BLaER1 treated with 17β-estradiol and CSF1 and Interleukin-3, amounts not matched to agents 10 nM and 100 nM (cell line): Measurements from ENCODE around the gene SEPTIN7.
A peak's percentile ranks its signal among the peaks of the same experiment; 100 is the strongest.

Source experiments
- H3K27ac ChIP-seq, 11 experiments: shearing (Covaris generic); formaldehyde crosslinking; 2 replicates each; pipeline ENCODE4 v1.8.1; 2022
- H3K27me3 ChIP-seq, 11 experiments: shearing (Covaris generic); formaldehyde crosslinking; 2 replicates each; pipeline ENCODE4 v1.8.1; 2022
- H3K36me3 ChIP-seq, 11 experiments: shearing (Covaris generic); formaldehyde crosslinking; 2 replicates each; pipeline ENCODE4 v1.8.1; 2022
- H3K4me1 ChIP-seq, 10 experiments: shearing (Covaris generic); formaldehyde crosslinking; 2 replicates each; pipeline ENCODE4 v1.8.1; 2022
- H3K4me2 ChIP-seq, 11 experiments: shearing (Covaris generic); formaldehyde crosslinking; 2 replicates each; pipeline ENCODE4 v1.8.1; 2022
- H3K4me3 ChIP-seq, 10 experiments: shearing (Covaris generic); formaldehyde crosslinking; 2 replicates each; pipeline ENCODE4 v1.8.1; 2022
- H3K9ac ChIP-seq, 11 experiments: shearing (Covaris generic); formaldehyde crosslinking; 2 replicates each; pipeline ENCODE4 v1.8.1; 2022
- H3K9me3 ChIP-seq, 11 experiments: shearing (Covaris generic); formaldehyde crosslinking; replicated peaks in 1 of 11; 2 replicates each; pipeline ENCODE4 v1.8.1; 2022
- H4K20me1 ChIP-seq, 11 experiments: shearing (Covaris generic); formaldehyde crosslinking; 2 replicates each; pipeline ENCODE4 v1.8.1; 2022
- Cebpa-rat ChIP-seq, 11 experiments: shearing (Covaris generic); IDR thresholded peaks; 2 replicates each; pipeline ENCODE4 v1.8.1; 2022

The SEPTIN7 gene

GRCh38 chr7:35818513-35818912, 17.7 kb downstream of the SEPTIN7 start:
- Histone ChIP-seq H3K9ac (no peak overlapping the region), H3K4me1 (peaks cover 0 to 19% (median 0%) of the 10 kb centered on the region in 10 experiments; a peak in 4 of 20 replicates), H3K9me3 (peaks cover 65 to 100% (median 98%) of the 10 kb centered on the region in 11 experiments), H3K27ac (no peak overlapping the region), H3K27me3 (no peaks in the 10 kb centered on the region), H3K4me2 (peak overlapping the region in 2 of 11 experiments; percentile 12 to 31; a peak in 3 of 22 replicates), H3K36me3 (peaks cover 44 to 97% (median 80%) of the 10 kb centered on the region in 11 experiments), H4K20me1 (peaks cover 12 to 100% (median 69%) of the 10 kb centered on the region in 11 experiments; a peak in 19 of 22 replicates), H3K4me3 (no peak overlapping the region)
- TF ChIP-seq Cebpa-rat (IDR thresholded peaks at IDR 0.05), result no peak

- Histone ChIP-seq H3K9me3 (peaks cover 63 to 100% (median 97%) of the 10 kb centered on the region in 11 experiments), H4K20me1 (peaks cover 10 to 100% (median 71%) of the 10 kb centered on the region in 11 experiments; a peak in 19 of 22 replicates), H3K27ac (no peak overlapping the region), H3K4me3 (no peak overlapping the region), H3K9ac (no peak overlapping the region), H3K4me2 (no peak overlapping the region), H3K27me3 (no peaks in the 10 kb centered on the region), H3K36me3 (peaks cover 45 to 97% (median 80%) of the 10 kb centered on the region in 11 experiments), H3K4me1 (peaks cover 0 to 27% (median 0%) of the 10 kb centered on the region in 10 experiments; a peak in 4 of 20 replicates)
- TF ChIP-seq Cebpa-rat (IDR thresholded peaks at IDR 0.05), result no peak
Observed at GRCh38 chr7:35819310-35819709, 18.5 kb downstream of the SEPTIN7 start.

GRCh38 chr7:35819954-35820703, 19.3 kb downstream of the SEPTIN7 start:
- peaks cover 14 to 100% (median 74%) of the 10 kb centered on the region in 11 experiments; a peak in 21 of 22 replicates for H4K20me1 ChIP-seq
- no peak overlapping the region for H3K9ac ChIP-seq
- H3K9me3 ChIP-seq, result peaks cover 55 to 98% (median 92%) of the 10 kb centered on the region in 11 experiments
- no peak overlapping the region for H3K4me3 ChIP-seq
- H3K36me3 ChIP-seq, result peaks cover 38 to 97% (median 75%) of the 10 kb centered on the region in 11 experiments
- no peak overlapping the region for H3K4me2 ChIP-seq
- no peaks in the 10 kb centered on the region for H3K27me3 ChIP-seq
- peaks cover 0 to 35% (median 0%) of the 10 kb centered on the region in 10 experiments; a peak in 4 of 20 replicates for H3K4me1 ChIP-seq
- no peak overlapping the region for H3K27ac ChIP-seq
- TF ChIP-seq Cebpa-rat (IDR thresholded peaks at IDR 0.05), result no peak

GRCh38 chr7:35820858-35821257, 20.0 kb downstream of the SEPTIN7 start:
- Histone ChIP-seq H3K9me3 (peaks cover 47 to 98% (median 85%) of the 10 kb centered on the region in 11 experiments), H3K27ac (no peak overlapping the region), H3K4me2 (no peak overlapping the region), H4K20me1 (peaks cover 18 to 100% (median 74%) of the 10 kb centered on the region in 11 experiments; a peak in 21 of 22 replicates), H3K27me3 (no peaks in the 10 kb centered on the region), H3K4me3 (no peak overlapping the region), H3K4me1 (peaks cover 0 to 39% (median 0%) of the 10 kb centered on the region in 10 experiments; a peak in 4 of 20 replicates), H3K9ac (no peak overlapping the region), H3K36me3 (peaks cover 36 to 96% (median 68%) of the 10 kb centered on the region in 11 experiments)
- no peak for TF ChIP-seq Cebpa-rat (IDR thresholded peaks at IDR 0.05)

- Histone ChIP-seq H4K20me1 (peaks cover 25 to 100% (median 78%) of the 10 kb centered on the region in 11 experiments), H3K27ac (no peak overlapping the region), H3K4me3 (no peak overlapping the region), H3K4me2 (no peak overlapping the region), H3K36me3 (peaks cover 36 to 89% (median 64%) of the 10 kb centered on the region in 11 experiments), H3K27me3 (no peaks in the 10 kb centered on the region), H3K9me3 (peaks cover 35 to 86% (median 75%) of the 10 kb centered on the region in 11 experiments), H3K4me1 (peaks cover 0 to 48% (median 3%) of the 10 kb centered on the region in 10 experiments; a peak in 10 of 20 replicates), H3K9ac (no peak overlapping the region)
- no peak for TF ChIP-seq Cebpa-rat (IDR thresholded peaks at IDR 0.05)
Observed at GRCh38 chr7:35823440-35823839, 22.6 kb downstream of the SEPTIN7 start.

GRCh38 chr7:35825974-35826373, 25.1 kb downstream of the SEPTIN7 start:
- Histone ChIP-seq H3K4me2 (no peak overlapping the region), H3K36me3 (peaks cover 25 to 78% (median 57%) of the 10 kb centered on the region in 11 experiments), H3K9me3 (peaks cover 16 to 71% (median 60%) of the 10 kb centered on the region in 11 experiments), H3K4me3 (no peak overlapping the region), H4K20me1 (peaks cover 49 to 100% (median 93%) of the 10 kb centered on the region in 11 experiments), H3K27me3 (no peaks in the 10 kb centered on the region), H3K9ac (no peak overlapping the region), H3K27ac (no peak overlapping the region), H3K4me1 (peaks cover 5 to 62% (median 13%) of the 10 kb centered on the region in 10 experiments; a peak in 13 of 20 replicates)
- TF ChIP-seq Cebpa-rat (IDR thresholded peaks at IDR 0.05), result no peak

GRCh38 chr7:35826751-35827150, 25.9 kb downstream of the SEPTIN7 start:
- Histone ChIP-seq H3K4me2 (no peak overlapping the region; a peak in 1 of 22 replicates), H4K20me1 (peaks cover 53 to 100% (median 97%) of the 10 kb centered on the region in 11 experiments), H3K36me3 (peaks cover 21 to 78% (median 56%) of the 10 kb centered on the region in 11 experiments), H3K27me3 (no peaks in the 10 kb centered on the region), H3K4me3 (no peak overlapping the region), H3K9me3 (peaks cover 8 to 63% (median 52%) of the 10 kb centered on the region in 11 experiments; a peak in 21 of 22 replicates), H3K4me1 (peaks cover 5 to 65% (median 13%) of the 10 kb centered on the region in 10 experiments; a peak in 13 of 20 replicates), H3K9ac (no peak overlapping the region), H3K27ac (no peak overlapping the region)
- TF ChIP-seq Cebpa-rat (IDR thresholded peaks at IDR 0.05), result no peak

GRCh38 chr7:35828817-35829216, 28.0 kb downstream of the SEPTIN7 start:
- TF ChIP-seq Cebpa-rat (IDR thresholded peaks at IDR 0.05), result no peak
- Histone ChIP-seq H3K36me3 (peaks cover 21 to 78% (median 56%) of the 10 kb centered on the region in 11 experiments), H3K9me3 (peaks cover 0 to 47% (median 31%) of the 10 kb centered on the region in 11 experiments; a peak in 14 of 22 replicates), H3K27me3 (no peaks in the 10 kb centered on the region), H3K27ac (no peak overlapping the region), H4K20me1 (peaks cover 47 to 100% (median 97%) of the 10 kb centered on the region in 11 experiments), H3K4me2 (peak overlapping the region in 4 of 11 experiments; percentile 24 to 56 (median 41); a peak in 7 of 22 replicates), H3K9ac (no peak overlapping the region), H3K4me3 (no peak overlapping the region), H3K4me1 (peaks cover 5 to 58% (median 13%) of the 10 kb centered on the region in 10 experiments; a peak in 13 of 20 replicates)

GRCh38 chr7:35831208-35831607, 30.4 kb downstream of the SEPTIN7 start:
- Histone ChIP-seq H3K27me3 (no peaks in the 10 kb centered on the region), H4K20me1 (peaks cover 28 to 99% (median 77%) of the 10 kb centered on the region in 11 experiments; a peak in 21 of 22 replicates), H3K36me3 (peaks cover 44 to 83% (median 68%) of the 10 kb centered on the region in 11 experiments), H3K4me3 (no peak overlapping the region), H3K27ac (no peak overlapping the region), H3K4me1 (peaks cover 5 to 41% (median 13%) of the 10 kb centered on the region in 10 experiments; a peak in 13 of 20 replicates), H3K4me2 (no peak overlapping the region), H3K9me3 (peaks cover 0 to 29% (median 16%) of the 10 kb centered on the region in 11 experiments; a peak in 13 of 22 replicates), H3K9ac (no peak overlapping the region)
- no peak for TF ChIP-seq Cebpa-rat (IDR thresholded peaks at IDR 0.05)
